SK-N-SH (cell line): Measurements from ENCODE around the gene GRM5. TPM values are rescaled to one million over a fixed set of nuclear protein-coding genes. Genes with fewer than 3 reads are reported as not detected.

Experiments
- CTCF ChIA-PET: fragments of 300-600, 350-600 bp; formaldehyde crosslinking; extraction: SDS; loops from one replicate; lab custom pipeline; 2021; lab: Yijun Ruan, JAX
- POLR2A ChIA-PET: fragments of 350-600 bp; sonication (Branson Sonifier 250); formaldehyde crosslinking; extraction: SDS; loops from one replicate; lab custom pipeline; 2020; ENCODE audit warnings: antibody characterized with exemption, inconsistent platforms; lab: Yijun Ruan, JAX
- DNase-seq: peaks from one replicate; pipeline ENCODE4 v3.0.0; 2012
- H2AFZ ChIP-seq: fragments of 200-600 bp; sonication (generic); 2 replicates; pipeline ENCODE4 v1.8.1; 2016; ENCODE audit warnings: antibody characterized with exemption, mild to moderate bottlenecking, low read depth
- H3F3A ChIP-seq: fragments of 200-600 bp; sonication (generic); replicated peaks from 2 replicates; pipeline ENCODE3; 2016; ENCODE audit warnings: antibody characterized with exemption, mild to moderate bottlenecking; ENCODE audit not compliant: insufficient read depth
- H3K27ac ChIP-seq, 2 experiments: fragments of 200-500 bp in 1 of 2; fragments of 200-600 bp in 1 of 2; sonication (Bioruptor generic) in 1 of 2; sonication (generic), shearing (Covaris generic) in 1 of 2; 2 replicates each; pipeline versions ENCODE4 v1.5.1 to v1.6.1; 2014 to 2016; ENCODE audit warnings: low read depth in 2 of 2, inconsistent platforms in 1 of 2, low read length in 1 of 2, mild to moderate bottlenecking in 1 of 2, mixed read lengths in 1 of 2
- H3K27me3 ChIP-seq: fragments of 200-600 bp; sonication (generic), shearing (Covaris generic); 2 replicates; pipeline ENCODE4 v1.6.1; 2016; ENCODE audit warnings: mixed run types; ENCODE audit not compliant: insufficient read depth
- H3K36me3 ChIP-seq, 2 experiments: fragments of 200-500 bp in 1 of 2; fragments of 200-600 bp in 1 of 2; sonication (Bioruptor generic) in 1 of 2; sonication (generic) in 1 of 2; replicated peaks in 1 of 2; 2 replicates each; pipeline versions ENCODE3 to v1.5.1; 2014 to 2016; ENCODE audit warnings: low read length in 1 of 2, mild to moderate bottlenecking in 1 of 2; ENCODE audit not compliant: insufficient read depth in 2 of 2, control insufficient read depth in 1 of 2
- H3K4me1 ChIP-seq, 2 experiments: fragments of 200-500 bp in 1 of 2; fragments of 200-600 bp in 1 of 2; sonication (Bioruptor generic) in 1 of 2; sonication (generic), shearing (Covaris generic) in 1 of 2; 2 replicates each; pipeline versions ENCODE4 v1.5.1 to v1.6.1; 2014 to 2016; ENCODE audit warnings: low read depth in 1 of 2, low read length in 1 of 2, mixed run types in 1 of 2; ENCODE audit not compliant: insufficient read depth in 2 of 2, control insufficient read depth in 1 of 2
- H3K4me2 ChIP-seq: fragments of 200-600 bp; sonication (generic), shearing (Covaris generic); 2 replicates; pipeline ENCODE4 v1.6.1; 2017; ENCODE audit warnings: mixed run types
- H3K4me3 ChIP-seq, 2 experiments: fragments of 200-500 bp in 1 of 2; fragments of 200-600 bp in 1 of 2; sonication (Bioruptor generic) in 1 of 2; sonication (generic), shearing (Covaris generic) in 1 of 2; 2 replicates each; pipeline versions ENCODE4 v1.5.1 to v1.8.1; 2014 to 2016; ENCODE audit warnings: low read depth in 2 of 2, inconsistent platforms in 1 of 2, low read length in 1 of 2, mild to moderate bottlenecking in 1 of 2, mixed read lengths in 1 of 2, moderate library complexity in 1 of 2
- H3K79me2 ChIP-seq: fragments of 200-600 bp; sonication (generic); 2 replicates; pipeline ENCODE4 v1.8.1; 2017; ENCODE audit warnings: mild to moderate bottlenecking; ENCODE audit not compliant: insufficient read depth
- H3K9ac ChIP-seq: fragments of 200-600 bp; sonication (generic); 2 replicates; pipeline ENCODE4 v1.6.1; 2017; ENCODE audit warnings: mixed run types
- H3K9me2 ChIP-seq: fragments of 200-600 bp; sonication (generic); 2 replicates; pipeline ENCODE4 v1.6.1; 2017; ENCODE audit warnings: mixed run types
- H3K9me3 ChIP-seq: fragments of 200-600 bp; sonication (generic); 2 replicates; pipeline ENCODE4 v1.6.1; 2017; ENCODE audit warnings: mixed run types, mild to moderate bottlenecking, moderate library complexity
- H4K20me1 ChIP-seq: fragments of 200-600 bp; sonication (generic); 2 replicates; pipeline ENCODE4 v1.6.1; 2017; ENCODE audit warnings: mild to moderate bottlenecking, mixed run types; ENCODE audit not compliant: insufficient read depth
- CTCF ChIP-seq: fragments of 200-600 bp; sonication (generic); IDR thresholded peaks from 2 replicates; pipeline ENCODE4 v1.6.1; 2017; ENCODE audit warnings: antibody characterized with exemption, mild to moderate bottlenecking, moderate library complexity
- ELF1 ChIP-seq: IDR thresholded peaks from 2 replicates; pipeline ENCODE4 v1.4.0; 2012
- EP300 ChIP-seq, 2 experiments: IDR thresholded peaks; 2 replicates each; pipeline versions ENCODE4 v1.4.0 to v1.6.1; 2012; ENCODE audit warnings: borderline replicate concordance in 1 of 2, low read depth in 1 of 2, low read length in 1 of 2
- EZH2phosphoT487 ChIP-seq: fragments of 200-600 bp; sonication (generic); IDR thresholded peaks from 2 replicates; pipeline ENCODE4 v1.6.1; 2017; ENCODE audit warnings: low read depth, mixed run types, mild to moderate bottlenecking, antibody characterized with exemption, moderate library complexity, borderline replicate concordance
- FOSL2 ChIP-seq: IDR thresholded peaks from 2 replicates; pipeline ENCODE4 v1.4.0; 2012; ENCODE audit warnings: low read depth, mild to moderate bottlenecking, moderate library complexity, borderline replicate concordance
- FOXJ3 ChIP-seq: sonication (generic); formaldehyde crosslinking; IDR thresholded peaks from 2 replicates; pipeline ENCODE4 v1.5.1; 2020; ENCODE audit warnings: mild to moderate bottlenecking, missing genetic modification reagents
- FOXM1 ChIP-seq: IDR thresholded peaks from 2 replicates; pipeline ENCODE4 v1.4.0; 2012; ENCODE audit warnings: low read depth, mild to moderate bottlenecking
- GABPA ChIP-seq: IDR thresholded peaks from 2 replicates; pipeline ENCODE4 v1.4.0; 2012; ENCODE audit warnings: low read depth, mild to moderate bottlenecking
- GATA2 ChIP-seq: sonication (generic); formaldehyde crosslinking; IDR thresholded peaks from 2 replicates; pipeline ENCODE4 v1.5.0; 2020; ENCODE audit warnings: mild to moderate bottlenecking, missing genetic modification reagents
- IRF3 ChIP-seq: fragments of 150-350 bp; IDR thresholded peaks from 2 replicates; pipeline ENCODE4 v1.6.1; 2016; ENCODE audit warnings: mild to moderate bottlenecking, low read depth, low read length
- MEF2A ChIP-seq: IDR thresholded peaks from 2 replicates; pipeline ENCODE4 v1.4.0; 2012; ENCODE audit warnings: low read depth, borderline replicate concordance
- NRF1 ChIP-seq: IDR thresholded peaks from 2 replicates; pipeline ENCODE4 v1.6.1; 2012; ENCODE audit warnings: low read depth, mild to moderate bottlenecking, low read length
- RCOR1 ChIP-seq: fragments of 150-350 bp; IDR thresholded peaks from 2 replicates; pipeline ENCODE4 v1.6.1; 2017; ENCODE audit warnings: antibody characterized with exemption, low read length
- RFX5 ChIP-seq: IDR thresholded peaks from 2 replicates; pipeline ENCODE4 v1.6.1; 2012; ENCODE audit warnings: mild to moderate bottlenecking, improper control_type of control experiment, low read length
- TAF1 ChIP-seq: IDR thresholded peaks from 2 replicates; pipeline ENCODE4 v1.6.1; 2012; ENCODE audit warnings: low read depth, mild to moderate bottlenecking, low read length, moderate library complexity, borderline replicate concordance
- TEAD4 ChIP-seq: IDR thresholded peaks from 2 replicates; pipeline ENCODE4 v1.4.0; 2012; ENCODE audit warnings: mild to moderate bottlenecking, borderline replicate concordance; ENCODE audit not compliant: insufficient read depth
- USF1 ChIP-seq: IDR thresholded peaks from 2 replicates; pipeline ENCODE4 v1.4.0; 2012; ENCODE audit warnings: low read depth, borderline replicate concordance
- USF2 ChIP-seq: fragments of 150-350 bp; IDR thresholded peaks from 2 replicates; pipeline ENCODE4 v1.6.1; 2017; ENCODE audit warnings: antibody characterized with exemption, low read length, low read depth, borderline replicate concordance
- YY1 ChIP-seq: IDR thresholded peaks from 2 replicates; pipeline ENCODE4 v1.4.0; 2012; ENCODE audit warnings: low read depth, mild to moderate bottlenecking
- WGBS: methylation state at CpG from one replicate; pipeline ENCODE4 v1.1.6; 2017; ENCODE audit warnings: low lambda C conversion rate; 5-methylcytosine and 5-hydroxymethylcytosine counted together
- polyA plus RNA-seq, 3 experiments: library from polyadenylated mRNA; depleted of rRNA; stranded (reverse); fragments of >200 nt; gene quantifications; 2 replicates each; pipeline ENCODE4 v1.2.3, GENCODE V29; 2012

Gene GRM5
- polyA plus RNA-seq, 1 of the 3 experiments (the other 2 are of a cell fraction): not detected

- Histone ChIP-seq H3K27me3 (no peaks in the 10 kb centered on the region), H4K20me1 (no peaks in the 10 kb centered on the region), H3K36me3 (no peaks in the 10 kb centered on the region), H3K9ac (no peak overlapping the region), H3K27ac (no peak overlapping the region), H3K79me2 (no peaks in the 10 kb centered on the region), H3K4me3 (no peak overlapping the region), H3K9me2 (no peaks in the 10 kb centered on the region), H3K9me3 (no peaks in the 10 kb centered on the region; the same call in 1 of the 2 replicates), H3K4me2 (no peak overlapping the region), H3F3A (no peaks in the 10 kb centered on the region), H3K4me1 (no peaks in the 10 kb centered on the region), H2AFZ (no peak overlapping the region)
- DNase-seq: no peak
- CTCF ChIA-PET: no interaction called here
- TF ChIP-seq FOXM1: no peak
- no peak for TF ChIP-seq FOXJ3
- TF ChIP-seq USF1: no peak
- TF ChIP-seq RCOR1: no peak
- no peak for TF ChIP-seq MEF2A
- no peak for TF ChIP-seq YY1
- no peak for TF ChIP-seq EP300 (IDR thresholded peaks at IDR 0.05; ENCODE audit: borderline replicate concordance in 1 of 2, low read depth in 1 of 2, low read length in 1 of 2)
- TF ChIP-seq FOSL2: no peak
- TF ChIP-seq USF2: no peak
- no peak for TF ChIP-seq IRF3
- TF ChIP-seq GABPA: no peak
- no peak for TF ChIP-seq NRF1
- TF ChIP-seq TEAD4: no peak
- TF ChIP-seq TAF1: no peak
- no peak for TF ChIP-seq RFX5
- no peak for TF ChIP-seq ELF1
- no peak for TF ChIP-seq EZH2phosphoT487
- no peak for TF ChIP-seq CTCF
- TF ChIP-seq GATA2 (CRISPR knock-in tag): no peak
- WGBS: 23% methylated on average over 3 of the region's 3 CpGs
- POLR2A ChIA-PET: no interaction called here
These were observed 246.2 kb downstream of the GRM5 start for GRCh38 chr11:88819616-88820015.
